BJ (cell line): ENCODE data around the gene CEP104. TPM values are rescaled to one million over a fixed set of nuclear protein-coding genes. Genes with fewer than 3 reads are reported as not detected.

Source experiments
- CTCF ChIA-PET: fragments of 350-600 bp; formaldehyde crosslinking; extraction: SDS; loops from one replicate; lab custom pipeline; 2021; ENCODE audit warnings: antibody characterized with exemption, inconsistent platforms; lab: Yijun Ruan, JAX
- POLR2A ChIA-PET: fragments of 300-600 bp; sonication (Branson Sonifier 250); formaldehyde crosslinking; extraction: SDS; loops from one replicate; lab custom pipeline; 2021; ENCODE audit warnings: antibody characterized with exemption; lab: Charles Lee
- DNase-seq: peaks from one replicate; pipeline ENCODE4 v3.0.0-alpha.2; 2011; ENCODE audit warnings: low read depth
- H3K27me3 ChIP-seq: 2 replicates; pipeline ENCODE4 v1.6.0; 2011; ENCODE audit warnings: low read length; ENCODE audit not compliant: control insufficient read depth, insufficient read depth
- H3K36me3 ChIP-seq: 2 replicates; pipeline ENCODE4 v1.5.1; 2011; ENCODE audit warnings: low read length; ENCODE audit not compliant: control insufficient read depth, insufficient read depth
- H3K4me3 ChIP-seq: 2 replicates; pipeline ENCODE4 v1.5.1; 2011; ENCODE audit warnings: low read depth, mild to moderate bottlenecking, control low read depth, low read length
- CTCF ChIP-seq: IDR thresholded peaks from 2 replicates; pipeline ENCODE4 v1.5.1; 2011; ENCODE audit warnings: low read depth, mild to moderate bottlenecking, control low read depth, inconsistent platforms, low read length, moderate library complexity; ENCODE audit not compliant: insufficient read depth
- polyA minus RNA-seq: library from RNA; depleted of rRNA, polyadenylated mRNA; stranded (reverse); fragments of >200 nt; gene quantifications from 2 replicates; pipeline ENCODE4 v1.2.3, GENCODE V29; 2011; rRNA and poly(A)+ RNA removed
- polyA plus RNA-seq: library from polyadenylated mRNA; depleted of rRNA; stranded (reverse); fragments of >200 nt; gene quantifications from 2 replicates; pipeline ENCODE4 v1.2.3, GENCODE V29; 2011; rRNA removed

Gene CEP104
- 19.5 and 26.0 TPM in 2 replicates for polyA plus RNA-seq
- 18.8 and 31.4 TPM in 2 replicates for polyA minus RNA-seq

GRCh38 chr1:3856923-3857790 is at the start of gene CEP104, which contains the start of gene DFFB:
Gene CEP104, minus strand, starts transcription at chr1:3857211. Its CDS starts 4,804 bp downstream, at chr1:3852407.
Gene DFFB, plus strand, starts transcription at chr1:3857476. Its CDS starts 128 bp downstream, at chr1:3857604.
- TF ChIP-seq CTCF: no peak
- Histone ChIP-seq H3K4me3 (peak within 1 kb of the TSS; percentile 54), H3K36me3 (no peaks in the 10 kb centered on the region), H3K27me3 (no peaks in the 10 kb centered on the region)
- ChIA-PET CTCF (interaction anchor here (0.7 to 1.0 kb wide), 3 partner anchors 12 to 67 kb away, joined by 3 to 4 read pairs (median 3); no protein-coding TSS in a partner anchor), POLR2A (interaction anchor here (0.6 kb wide), 1 partner anchor 229 kb away, joined by 3 read pairs; no protein-coding TSS in a partner anchor)
- peak; percentile 26 for DNase-seq

GRCh38 chr1:3906672-3907020 is 49.6 kb upstream of the CEP104 start:
- TF ChIP-seq CTCF: no peak
- ChIA-PET CTCF (no interaction called here), POLR2A (no interaction called here)

GRCh38 chr1:3905953-3906671 is 49.1 kb upstream of the CEP104 start:
- CTCF ChIA-PET: no interaction called here
- POLR2A ChIA-PET: no interaction called here
- no peak for TF ChIP-seq CTCF
- Histone ChIP-seq H3K4me3 (no peak overlapping the region), H3K27me3 (no peaks in the 10 kb centered on the region), H3K36me3 (no peaks in the 10 kb centered on the region)
- no peak for DNase-seq

More at GRCh38 chr1:3906672-3907020, 49.6 kb upstream of the CEP104 start:
- H3K4me3 ChIP-seq: no peak overlapping the region
- no peak for DNase-seq
- no peaks in the 10 kb centered on the region for H3K36me3 ChIP-seq
- H3K27me3 ChIP-seq: no peaks in the 10 kb centered on the region

- H3K4me3 ChIP-seq: no peak overlapping the region
Measured at GRCh38 chr1:3905266-3905952, 48.4 kb upstream of the CEP104 start.

More at GRCh38 chr1:3905266-3905952, 48.4 kb upstream of the CEP104 start:
- no peak for DNase-seq
- H3K36me3 ChIP-seq: no peaks in the 10 kb centered on the region
- no peak for TF ChIP-seq CTCF
- no peaks in the 10 kb centered on the region for H3K27me3 ChIP-seq
- ChIA-PET CTCF (no interaction called here), POLR2A (no interaction called here)
